DMS53 treated with DMSO at 0.1 percent for 48 hours (cell line): Measurements from ENCODE around the gene TOP2B.

Experiments used
- DNase-seq: peaks from one replicate; lab custom pipeline; 2025; ENCODE audit not compliant: unreplicated experiment; lab: John Stamatoyannopoulos, UW

The TOP2B gene

DNA sequence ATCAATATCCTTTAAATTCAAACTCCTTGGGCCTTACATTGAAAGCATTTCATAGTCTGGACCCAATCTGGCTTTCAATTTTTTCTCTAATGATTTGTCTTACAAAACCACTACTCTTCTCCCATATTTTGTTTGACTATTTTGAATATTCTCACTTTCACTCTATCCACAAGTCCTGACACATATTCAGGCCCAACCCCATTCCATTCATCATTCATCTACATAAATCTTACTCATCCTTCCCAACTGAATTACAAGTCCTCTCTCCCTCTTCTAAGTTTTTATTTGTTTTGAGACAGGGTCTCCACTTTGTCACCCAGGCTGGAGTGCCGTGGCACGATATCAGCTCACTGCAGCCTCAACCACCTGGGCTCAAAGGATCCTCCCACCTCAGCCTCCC lies 43.6 kb downstream of the TOP2B start:
- no peak for DNase-seq

- DNase-seq = no peak
These were observed 44.2 kb downstream of the TOP2B start for GRCh38 chr3:25620493-25620892.

DNA sequence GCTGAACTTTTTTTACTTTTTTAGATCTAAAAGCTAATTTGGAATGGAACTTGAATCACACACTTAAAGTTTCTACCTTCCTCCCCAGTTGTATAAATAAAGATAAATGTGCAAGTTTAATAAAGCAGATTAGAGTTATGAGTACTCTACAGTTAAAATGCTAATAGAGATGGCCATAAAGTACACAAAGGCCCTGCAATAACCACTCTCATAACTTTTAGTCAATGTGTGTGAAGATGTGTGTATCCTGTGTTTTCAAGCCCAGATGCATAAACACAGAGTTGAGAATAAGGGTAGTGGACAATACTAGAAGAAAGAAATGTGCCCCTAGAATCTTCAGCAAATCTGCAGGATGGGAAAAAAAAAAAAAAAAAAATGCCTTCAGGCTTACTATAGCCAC lies 45.3 kb downstream of the TOP2B start:
- no peak for DNase-seq

- DNase-seq = no peak
These were observed 46.7 kb downstream of the TOP2B start for GRCh38 chr3:25618028-25618427.

- DNase-seq = no peak
These were observed 53.5 kb downstream of the TOP2B start for GRCh38 chr3:25611193-25611592.

- no peak for DNase-seq
These were observed 53.9 kb downstream of the TOP2B start for GRCh38 chr3:25610779-25611178.

GRCh38 chr3:25610167-25610566 lies 54.5 kb downstream of the TOP2B start:
- no peak for DNase-seq

DNA sequence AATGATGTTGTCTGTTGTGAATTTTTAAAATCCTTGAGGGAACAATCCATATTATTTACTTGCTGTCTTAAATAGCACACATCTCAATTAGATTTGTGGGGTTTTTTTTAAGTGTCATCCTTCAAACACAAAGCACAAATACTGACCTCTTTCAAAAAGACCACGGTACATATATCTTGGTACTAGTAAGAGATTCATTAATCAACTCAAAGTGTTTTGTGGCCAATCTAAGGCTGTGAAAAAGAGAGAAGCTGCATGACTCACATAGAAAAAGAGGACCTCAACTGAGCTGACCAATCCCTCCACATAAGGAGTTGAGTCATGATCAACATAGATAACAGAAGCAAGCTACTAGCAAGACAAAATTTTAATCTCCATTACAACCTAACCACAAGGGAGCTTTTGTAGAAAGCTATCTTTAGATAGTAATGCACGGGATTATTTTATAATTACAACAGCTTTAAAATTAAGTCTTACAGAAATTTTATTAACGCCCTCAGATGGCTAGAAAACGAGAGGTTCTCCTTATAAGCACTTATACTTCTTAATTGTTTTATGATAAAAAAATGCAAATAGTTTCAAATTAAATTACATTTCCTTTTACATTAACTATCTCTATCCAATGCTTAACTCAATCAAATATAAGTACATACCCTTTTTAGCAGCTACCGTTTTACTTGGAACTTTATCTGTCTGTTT lies 60.5 kb downstream of the TOP2B start:
- DNase-seq = no peak

DNA sequence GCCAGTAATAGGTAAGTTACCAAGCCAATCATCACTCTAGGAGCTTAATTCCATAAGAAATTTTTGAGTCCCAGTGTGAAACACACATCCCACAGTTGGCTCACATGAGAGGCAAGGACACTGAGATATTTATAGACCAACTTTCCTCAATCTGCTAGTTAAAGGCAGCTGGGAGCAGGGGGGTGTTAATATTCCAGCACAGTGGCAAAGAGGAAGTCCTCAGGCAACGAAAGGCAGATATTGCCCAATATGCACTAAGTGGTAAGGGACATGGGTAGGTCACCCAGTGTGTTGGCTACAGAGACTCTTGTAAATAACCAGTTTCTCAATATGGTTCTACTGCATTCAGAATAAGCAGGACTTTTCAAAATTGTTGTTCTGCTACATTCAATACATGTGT lies 61.0 kb downstream of the TOP2B start:
- DNase-seq = no peak

DNA sequence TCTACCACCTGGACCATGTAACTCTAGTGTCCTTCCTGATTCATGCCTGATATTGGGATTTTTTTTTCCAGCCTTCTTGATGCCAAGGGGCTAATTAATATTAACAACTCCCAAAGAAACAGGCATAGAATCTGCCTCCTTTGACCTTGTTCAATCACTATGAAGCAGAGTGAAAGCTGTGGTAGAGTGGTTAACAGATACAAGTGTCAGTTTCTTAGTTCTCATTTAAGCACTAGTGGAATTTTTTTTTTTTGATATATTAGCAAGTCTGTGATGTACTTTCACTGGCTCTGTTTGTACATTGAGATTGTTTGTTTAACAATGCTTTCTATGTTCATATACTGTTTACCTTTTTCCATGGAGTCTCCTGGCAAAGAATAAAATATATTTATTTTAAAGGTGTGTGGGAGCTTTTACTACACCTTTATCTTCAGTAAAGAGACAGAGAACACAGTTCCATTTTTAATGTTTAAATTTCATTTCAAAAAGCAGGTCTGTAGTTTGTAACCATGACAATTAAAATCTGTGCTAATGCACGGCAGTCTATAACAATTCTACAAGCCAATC lies 67.1 kb downstream of the TOP2B start:
- no peak for DNase-seq

DNA sequence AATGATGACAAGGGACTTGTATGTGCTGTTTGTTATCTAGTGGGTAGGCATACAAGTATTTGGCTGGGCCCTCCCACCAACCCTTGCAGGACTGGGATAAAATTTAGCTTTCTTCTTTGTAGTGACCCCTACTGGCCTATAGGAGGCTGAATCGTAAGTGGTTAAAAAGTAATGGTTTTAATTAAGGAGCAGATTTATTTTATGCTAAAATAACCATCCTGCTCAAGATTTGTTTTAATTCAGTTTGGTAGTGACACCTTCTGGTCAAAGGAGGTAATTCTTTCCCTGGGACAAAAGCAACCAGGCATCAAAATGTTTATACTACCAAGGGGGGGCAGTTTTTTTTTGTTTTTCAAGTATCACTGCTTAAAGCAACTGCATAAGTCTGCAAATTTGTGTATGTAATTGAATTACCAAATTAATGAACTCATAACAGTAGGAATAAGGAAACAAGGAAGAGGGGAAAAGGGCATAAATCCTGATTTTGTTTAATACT lies 70.7 kb downstream of the TOP2B start:
- DNase-seq = no peak

DNA sequence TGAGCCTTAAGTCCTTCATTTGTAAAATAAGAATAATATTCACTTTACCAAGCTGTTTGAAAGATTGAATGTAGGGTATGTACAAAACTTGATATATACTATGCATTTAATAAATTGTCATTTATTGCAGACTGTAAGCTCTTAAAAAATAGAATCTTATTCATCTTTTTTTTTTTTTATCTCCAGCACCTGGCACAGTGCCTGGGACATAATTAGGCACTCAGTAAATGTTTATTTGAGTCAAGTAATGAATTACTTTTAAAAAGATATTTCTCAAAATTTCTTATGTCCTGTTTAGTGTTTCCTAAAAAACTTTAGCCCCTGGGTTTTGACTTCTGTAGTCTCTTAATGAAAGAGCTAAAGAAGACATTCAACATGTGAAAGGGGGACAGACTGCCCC lies 71.7 kb downstream of the TOP2B start:
- no peak for DNase-seq

DNA sequence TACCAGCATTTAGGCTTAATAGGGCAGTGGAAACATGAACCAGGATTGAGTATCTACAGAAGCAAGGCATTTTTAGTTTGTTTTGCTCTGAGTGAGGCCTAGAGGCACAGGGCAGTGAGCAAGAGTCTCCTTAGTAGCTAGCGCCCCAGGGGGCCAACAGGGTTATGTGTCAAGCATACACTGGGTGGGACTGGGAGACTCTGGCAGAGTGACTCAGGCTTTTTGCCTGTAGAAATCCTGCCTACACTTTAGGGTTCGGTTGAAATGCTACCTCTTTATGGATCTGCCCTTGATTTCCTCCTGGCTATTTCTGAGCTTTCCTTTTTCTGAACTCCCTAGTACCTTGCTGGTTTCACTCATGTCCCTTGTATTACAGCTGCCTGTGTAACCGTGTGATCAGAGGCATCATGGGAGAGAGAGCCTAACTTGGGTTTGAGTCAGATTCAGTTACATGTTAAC lies 72.2 kb downstream of the TOP2B start:
- DNase-seq = no peak

DNA sequence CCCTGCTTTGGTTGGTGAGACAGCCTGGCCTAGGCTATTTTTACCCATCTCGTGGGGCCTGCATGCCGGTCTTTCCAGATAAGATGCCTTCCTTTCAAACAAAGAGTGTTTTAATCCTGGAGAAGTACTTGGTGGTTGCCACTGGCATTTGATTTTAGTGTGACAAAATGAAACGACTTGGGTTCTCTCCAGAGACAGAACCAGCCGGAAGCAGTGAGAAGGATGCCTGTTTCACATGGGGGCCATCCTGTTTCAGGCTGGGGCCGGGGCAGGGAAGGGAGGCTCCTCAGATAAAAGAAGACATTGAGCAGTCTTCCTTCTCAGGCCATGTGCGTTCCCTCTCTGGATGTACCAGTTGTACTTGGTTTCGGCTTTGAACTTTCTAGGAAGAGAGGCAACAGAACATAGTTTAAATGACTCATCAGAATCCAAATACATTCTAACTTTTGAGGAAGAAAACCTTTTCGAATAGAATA lies 74.9 kb downstream of the TOP2B start:
- no peak for DNase-seq

DNA sequence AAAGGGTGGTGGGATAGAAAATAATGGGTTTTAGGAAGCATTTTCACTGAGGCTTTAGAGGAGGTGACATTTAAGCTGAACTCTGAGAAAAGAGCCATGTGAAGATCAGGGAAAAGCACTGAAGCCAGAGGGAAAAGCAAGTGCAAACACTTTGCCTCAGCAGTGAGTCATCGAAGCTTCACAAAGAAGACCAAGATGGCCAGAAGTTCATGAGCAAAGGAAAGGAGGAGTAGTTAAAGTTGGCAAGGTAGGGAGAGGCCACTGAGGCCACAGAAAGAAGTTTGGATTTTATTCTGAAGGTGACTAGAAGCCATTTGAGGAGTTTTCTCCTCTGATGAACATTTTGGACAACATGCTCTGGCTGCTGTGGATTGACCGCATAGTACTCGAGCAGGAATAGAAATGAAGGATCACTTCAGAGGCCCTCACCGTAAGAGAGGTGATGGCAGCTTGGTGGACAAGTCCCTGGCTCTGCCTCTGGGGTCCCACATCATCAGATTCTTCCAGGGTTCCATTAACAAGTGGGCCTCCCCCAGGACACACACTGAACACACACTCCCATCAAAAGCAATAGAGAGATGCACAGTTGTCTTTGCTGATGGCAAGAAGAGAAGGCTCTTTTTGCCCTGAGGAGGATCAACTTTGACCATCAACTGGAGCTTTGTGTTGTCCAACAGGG lies 75.5 kb downstream of the TOP2B start:
- no peak for DNase-seq

- no peak for DNase-seq
These were observed 76.1 kb downstream of the TOP2B start for GRCh38 chr3:25588441-25589103.

GRCh38 chr3:25587975-25588374 lies 76.7 kb downstream of the TOP2B start:
- no peak for DNase-seq

DNA sequence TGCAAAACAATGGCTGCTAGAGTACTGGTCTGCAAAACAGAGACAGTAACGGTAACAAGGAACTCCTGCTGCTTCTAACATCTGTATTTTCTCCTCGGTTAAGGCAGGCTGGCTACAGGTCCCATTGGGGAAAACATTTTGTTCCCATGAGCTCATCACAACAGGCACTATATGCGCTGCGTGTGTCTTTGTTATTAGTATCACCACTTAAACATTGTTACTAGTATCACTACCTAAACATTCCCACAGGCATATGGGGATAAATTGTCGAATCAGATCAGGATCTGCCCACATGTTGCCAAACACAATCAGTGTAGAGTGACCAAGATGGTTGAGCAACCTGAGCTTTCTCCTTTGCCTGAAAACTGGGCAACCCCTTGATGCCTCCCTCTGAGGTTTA lies 77.2 kb downstream of the TOP2B start:
- no peak for DNase-seq

DNA sequence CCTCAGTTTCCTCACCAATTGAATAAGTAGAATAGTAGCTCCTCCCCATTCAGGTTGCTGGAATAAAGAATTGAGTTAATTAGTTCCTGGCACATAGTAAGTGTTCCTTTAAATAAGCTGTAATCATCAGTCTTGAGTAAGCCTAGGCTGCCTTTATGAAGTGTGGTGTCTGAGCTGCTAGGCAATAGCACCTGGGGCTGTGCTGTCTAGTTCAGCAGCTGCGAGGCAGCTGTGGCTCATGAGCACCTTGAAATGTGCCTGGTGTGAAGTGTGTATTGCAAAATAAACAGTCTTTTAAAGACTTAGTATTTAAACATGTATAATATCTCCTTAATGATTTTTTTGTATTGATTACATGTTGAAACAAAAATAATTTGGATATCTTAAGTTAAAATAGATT lies 77.6 kb downstream of the TOP2B start:
- no peak for DNase-seq

DNA sequence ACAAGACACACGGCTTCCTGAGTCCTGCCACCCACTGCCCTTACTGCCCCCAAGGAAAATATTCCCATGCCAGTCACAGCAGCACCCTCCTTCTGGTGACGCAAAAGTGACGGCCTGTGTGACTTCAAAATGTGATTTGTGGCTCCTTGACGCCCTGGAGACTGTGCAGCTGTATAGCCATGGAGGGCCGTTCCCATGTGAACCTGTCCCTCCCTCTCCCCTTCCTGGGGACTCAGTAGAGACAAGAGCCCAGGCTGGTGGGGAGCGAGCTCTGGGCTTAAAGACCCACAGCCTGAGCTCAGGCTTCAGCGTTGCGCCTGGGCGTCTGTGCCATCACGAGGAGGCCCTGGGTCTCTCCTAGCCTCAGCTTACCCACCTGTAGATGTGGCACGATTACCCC lies 78.2 kb downstream of the TOP2B start:
- no peak for DNase-seq

GRCh38 chr3:25586167-25586505 lies 78.6 kb downstream of the TOP2B start:
- no peak for DNase-seq
